Esophagus muscularis mucosa (tissue), 4 donors: ENCODE results near the gene PIAS4. TPM values are rescaled to one million over a fixed set of nuclear protein-coding genes. Genes with fewer than 3 reads are reported as not detected.

Experiments
- DNase-seq: peaks from one replicate; pipeline ENCODE4 v3.0.0-alpha.2; 2017; ENCODE audit errors: extremely low spot score
- H3K27ac ChIP-seq, 4 donors: fragments of 200-600 bp; sonication (generic); replicated peaks in 1 of 4; 1 replicate in 3 of 4; 2 replicates in 1 of 4; pipeline ENCODE4 v1.5.1; 2016 to 2019; ENCODE audit warnings: mild to moderate bottlenecking in 1 of 4
- H3K27me3 ChIP-seq, 4 donors: fragments of 200-600 bp; sonication (generic); one replicate each; pipeline versions ENCODE4 v1.5.1 to v1.6.0; 2016 to 2019
- H3K36me3 ChIP-seq, 4 donors: fragments of 200-600 bp; sonication (generic); one replicate each; pipeline ENCODE4 v1.5.1; 2016 to 2019
- H3K4me1 ChIP-seq, 4 donors: fragments of 200-600 bp; sonication (generic); one replicate each; pipeline ENCODE4 v1.5.1; 2016 to 2019
- H3K4me3 ChIP-seq, 4 donors: fragments of 200-600 bp; sonication (generic); 1 replicate in 2 of 4; 2 replicates in 2 of 4; pipeline ENCODE4 v1.5.1; 2016 to 2019; ENCODE audit warnings: mild to moderate bottlenecking in 4 of 4, moderate library complexity in 1 of 4
- H3K9me3 ChIP-seq, 4 donors: fragments of 200-600 bp; sonication (generic); 1 replicate in 3 of 4; 2 replicates in 1 of 4; pipeline ENCODE4 v1.5.1; 2016 to 2019
- CTCF ChIP-seq, 3 experiments: fragments of 200-600 bp in 2 of 3; fragments of 450-650 bp in 1 of 3; sonication (generic) in 2 of 3; IDR thresholded peaks; one replicate each; pipeline ENCODE4 v1.5.1; 2017 to 2019; ENCODE audit warnings: antibody characterized with exemption in 3 of 3, mild to moderate bottlenecking in 2 of 3, moderate library complexity in 1 of 3
- EP300 ChIP-seq: sonication (generic); formaldehyde crosslinking; IDR thresholded peaks from one replicate; pipeline ENCODE4 v1.6.1; 2017; ENCODE audit warnings: antibody characterized with exemption
- POLR2A ChIP-seq: fragments of 450-650 bp; IDR thresholded peaks from one replicate; pipeline ENCODE4 v1.6.1; 2017; ENCODE audit warnings: antibody characterized with exemption, moderate library complexity, mild to moderate bottlenecking, low read depth
- POLR2AphosphoS5 ChIP-seq, 2 donors: sonication (generic); formaldehyde crosslinking; IDR thresholded peaks; one replicate each; pipeline ENCODE4 v1.6.1; 2017; ENCODE audit warnings: antibody characterized with exemption in 2 of 2
- WGBS: methylation state at CpG from one replicate; pipeline ENCODE4 v1.1.5; 2018; 5-methylcytosine and 5-hydroxymethylcytosine counted together
- intact Hi-C: fragments of 100-400 bp; cut with DNase I; formaldehyde crosslinking; loops from one replicate; pipeline ENCODE4 v1.15.1; 2023
- total RNA-seq, 4 donors: library from RNA; depleted of rRNA; stranded (reverse); fragments of >200 nt; gene quantifications; one replicate each; pipeline versions ENCODE4 v1.1.0 to v1.2.1, GENCODE V29; 2016

Gene PIAS4
- total RNA-seq, 4 donors from 2014 or later: 16.6 to 34.1 (median 24.8) TPM

GRCh38 chr19:4051175-4052101 is 43.9 kb downstream of the PIAS4 start:
- H3K27ac ChIP-seq: peak overlapping the region; percentile 53 to 82 (median 75)
- peak overlapping the region in 1 of 4 donors; percentile 3 for H3K4me3 ChIP-seq
- H3K27me3 ChIP-seq: no peaks in the 10 kb centered on the region
- DNase-seq: no peak
- intact Hi-C loops: no loop called here
- TF ChIP-seq EP300: no peak
- TF ChIP-seq POLR2AphosphoS5 (IDR thresholded peaks at IDR 0.05): no peak
- no peak for TF ChIP-seq POLR2A
- H3K9me3 ChIP-seq: no peaks in the 10 kb centered on the region
- 74% methylated on average over 9 of the region's 15 CpGs for WGBS
- H3K36me3 ChIP-seq: peaks cover 38 to 95% (median 83%) of the 10 kb centered on the region in 4 donors
- peaks cover 46 to 76% (median 60%) of the 10 kb centered on the region in 4 donors for H3K4me1 ChIP-seq

GRCh38 chr19:4052114-4052992 is 44.8 kb downstream of the PIAS4 start:
- H3K27ac ChIP-seq: peak overlapping the region; percentile 53 to 82 (median 75)
- WGBS: 17% methylated on average over 7 of the region's 27 CpGs
- peaks cover 46 to 80% (median 64%) of the 10 kb centered on the region in 4 donors for H3K4me1 ChIP-seq
- peak overlapping the region; percentile 0 to 33 (median 23) for H3K4me3 ChIP-seq
- TF ChIP-seq POLR2AphosphoS5 (IDR thresholded peaks at IDR 0.05): no peak
- no peak for TF ChIP-seq EP300
- TF ChIP-seq POLR2A: no peak
- TF ChIP-seq CTCF (IDR thresholded peaks at IDR 0.05): no peak
- H3K9me3 ChIP-seq: no peaks in the 10 kb centered on the region
- peaks cover 30 to 89% (median 74%) of the 10 kb centered on the region in 4 donors for H3K36me3 ChIP-seq
- H3K27me3 ChIP-seq: no peaks in the 10 kb centered on the region
- no peak for DNase-seq
- intact Hi-C loops: no loop called here

- Histone ChIP-seq H3K9me3 (no peaks in the 10 kb centered on the region), H3K4me3 (peak overlapping the region; percentile 0 to 33 (median 23)), H3K36me3 (peaks cover 25 to 82% (median 68%) of the 10 kb centered on the region in 4 donors), H3K4me1 (peaks cover 52 to 87% (median 70%) of the 10 kb centered on the region in 4 donors), H3K27me3 (no peaks in the 10 kb centered on the region), H3K27ac (peak overlapping the region; percentile 53 to 82 (median 75))
- TF ChIP-seq POLR2AphosphoS5 (IDR thresholded peaks at IDR 0.05): no peak
- TF ChIP-seq EP300: no peak
- no peak for TF ChIP-seq POLR2A
- TF ChIP-seq CTCF (IDR thresholded peaks at IDR 0.05): no peak
- DNase-seq: no peak
- 33% methylated on average over 13 of the region's 13 CpGs for WGBS
- intact Hi-C loops: no loop called here
Observed at GRCh38 chr19:4052993-4053422, 45.5 kb downstream of the PIAS4 start.

- Histone ChIP-seq H3K27ac (peak overlapping the region in 1 of 4 donors; percentile 82), H3K9me3 (no peaks in the 10 kb centered on the region), H3K4me3 (peak overlapping the region in 2 of 4 donors; percentile 14 to 32), H3K36me3 (peaks cover 23 to 75% (median 63%) of the 10 kb centered on the region in 4 donors), H3K27me3 (no peaks in the 10 kb centered on the region), H3K4me1 (peaks cover 58 to 89% (median 77%) of the 10 kb centered on the region in 4 donors)
- 87% methylated on average over 52 of the region's 82 CpGs for WGBS
- no peak for DNase-seq
- TF ChIP-seq POLR2A: no peak
- TF ChIP-seq POLR2AphosphoS5 (IDR thresholded peaks at IDR 0.05): peak in 1 of 2 donors; percentile 30
- no peak for TF ChIP-seq CTCF (IDR thresholded peaks at IDR 0.05)
- no peak for TF ChIP-seq EP300
- intact Hi-C loops: no loop called here
Observed at GRCh38 chr19:4053423-4054324, 46.1 kb downstream of the PIAS4 start.
